ENCODE measurements around the gene KATNAL1.

Gene KATNAL1

GRCh38 chr13:30165071-30165470 lies 142.3 kb downstream of the KATNAL1 start:
- no peak for DNase-seq (ENCODE audit: low read depth, low spot score)

DNA sequence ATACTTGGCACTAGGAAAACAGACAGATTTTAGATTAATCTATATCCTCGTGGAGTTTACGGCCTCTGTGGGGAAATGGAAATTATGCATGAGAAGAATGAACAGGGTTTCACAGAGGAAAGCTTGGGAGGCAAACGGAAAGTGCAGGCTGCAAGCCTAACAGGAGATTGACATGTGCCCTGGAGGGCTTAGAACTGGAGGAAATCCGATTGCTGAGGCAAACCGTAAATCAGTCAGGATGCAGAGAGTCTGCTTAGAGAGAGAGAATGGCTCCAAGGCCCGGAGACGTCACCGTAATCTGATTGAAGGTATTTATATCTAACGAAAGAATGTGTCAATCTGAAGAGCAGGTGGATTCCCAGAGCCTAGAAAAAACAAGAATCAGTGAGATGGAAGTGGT lies 143.2 kb downstream of the KATNAL1 start:
- DNase-seq (ENCODE audit: low read depth, low spot score) = no peak

GRCh38 chr13:30163441-30163840 lies 143.9 kb downstream of the KATNAL1 start:
- no peak for DNase-seq (ENCODE audit: low read depth, low spot score)

DNA sequence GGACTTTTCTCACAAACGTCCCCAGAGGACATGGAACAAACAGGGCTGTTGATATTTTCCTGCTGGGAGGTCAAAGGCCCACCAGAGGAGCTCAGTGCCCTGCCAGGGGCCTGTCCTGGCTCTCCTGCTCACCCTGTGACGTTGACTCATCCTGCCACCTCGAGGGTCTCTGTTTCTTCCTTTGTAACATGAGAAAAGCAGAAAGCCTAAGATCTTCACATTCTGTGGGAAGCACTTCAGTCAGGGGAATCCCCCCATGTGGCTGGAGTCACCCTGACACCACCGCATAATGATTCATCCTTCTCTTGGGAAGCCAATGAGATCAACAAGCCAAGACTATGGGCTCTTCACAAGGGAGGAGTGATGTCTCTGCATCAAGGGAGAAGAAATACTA lies 147.9 kb downstream of the KATNAL1 start:
- DNase-seq (ENCODE audit: low read depth, low spot score) = peak; percentile 90

GRCh38 chr13:30158774-30159445 lies 148.4 kb downstream of the KATNAL1 start:
- DNase-seq (ENCODE audit: low read depth, low spot score) = peak; percentile 56

DNA sequence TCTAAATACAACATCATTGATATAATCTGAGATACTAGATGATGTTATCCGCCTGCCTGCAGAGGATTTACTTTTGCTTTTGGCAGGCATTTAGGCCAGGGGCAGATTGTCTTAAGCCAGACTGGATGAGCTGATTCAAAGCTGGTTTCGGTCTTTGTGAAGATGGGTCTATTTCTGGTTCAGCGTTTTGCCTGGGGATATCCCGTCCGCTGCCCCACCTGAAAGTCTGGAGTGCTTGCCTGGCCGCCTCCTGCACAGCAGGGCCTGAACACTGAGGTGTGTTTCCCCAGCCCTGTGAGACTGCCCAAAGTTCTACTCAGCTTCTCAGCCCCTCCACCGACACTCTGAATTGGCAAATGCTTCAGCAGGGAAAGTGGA lies 149.7 kb downstream of the KATNAL1 start:
- DNase-seq (ENCODE audit: low read depth, low spot score) = no peak

- no peak for DNase-seq (ENCODE audit: low read depth, low spot score)
Measured at GRCh38 chr13:30156826-30157615, 150.3 kb downstream of the KATNAL1 start.

GRCh38 chr13:30156270-30156669 lies 151.1 kb downstream of the KATNAL1 start:
- no peak for DNase-seq (ENCODE audit: low read depth, low spot score)

GRCh38 chr13:30154931-30155330 lies 152.4 kb downstream of the KATNAL1 start:
- DNase-seq (ENCODE audit: low read depth, low spot score) = no peak

DNA sequence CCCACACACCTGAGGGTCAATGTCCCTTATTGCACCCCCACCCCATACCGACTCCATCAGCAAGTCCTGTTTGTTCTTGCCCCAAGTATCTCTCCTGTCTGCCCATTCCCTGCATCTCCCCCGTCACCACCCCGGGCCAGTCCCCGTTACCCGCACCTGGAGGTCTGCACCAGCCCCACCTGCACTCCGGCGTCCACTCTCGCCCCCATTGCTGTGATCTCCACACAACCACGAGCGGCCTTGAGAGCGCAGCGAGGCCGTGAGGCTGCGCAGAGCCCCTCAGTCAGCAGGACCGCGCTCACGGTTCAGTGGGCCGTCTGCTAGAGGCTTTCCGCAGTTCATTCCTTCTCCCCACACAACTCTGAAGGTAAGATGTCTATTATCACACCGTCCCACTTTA lies 152.8 kb downstream of the KATNAL1 start:
- DNase-seq (ENCODE audit: low read depth, low spot score) = no peak

GRCh38 chr13:30153545-30154426 lies 153.6 kb downstream of the KATNAL1 start:
- DNase-seq (ENCODE audit: low read depth, low spot score) = no peak

Data from smooth muscle cell of the brain vasculature (primary cell).